ENCODE data around the gene GRM2. TPM values are rescaled to one million over a fixed set of nuclear protein-coding genes. Genes with fewer than 3 reads are reported as not detected.

Gene GRM2
- total RNA-seq, 1 experiment from 2014 or later: 0.07 TPM

GRCh38 chr3:51703761-51704510 lies 2.9 kb upstream of the GRM2 start:
- no peak overlapping the region for H3K4me2 ChIP-seq (ENCODE audit: low read length)
- TF ChIP-seq CTCF (conservative IDR thresholded peaks at IDR 0.05; ENCODE audit: low read depth, low read length): no peak
- TF ChIP-seq EZH2 (IDR thresholded peaks at IDR 0.05; ENCODE audit: low read length, unreplicated experiment): no peak
- TF ChIP-seq EZH2phosphoT487 (IDR thresholded peaks at IDR 0.05; ENCODE audit: borderline replicate concordance, low read length): no peak
- no peak overlapping the region for H2AFZ ChIP-seq (ENCODE audit: low read length)
- no peaks in the 10 kb centered on the region for H3K4me1 ChIP-seq (ENCODE audit: insufficient read depth, low read length)
- ATAC-seq (no peak), DNase-seq (no peak)
- no peaks in the 10 kb centered on the region for H3K9me2 ChIP-seq (replicated peaks; ENCODE audit: low read length)
- no peak overlapping the region for H3K27ac ChIP-seq (ENCODE audit: low read length)
- H3K9me3 ChIP-seq (ENCODE audit: low read length): no peaks in the 10 kb centered on the region
- no peak overlapping the region for H3K4me3 ChIP-seq (ENCODE audit: low read length)
- no peaks in the 10 kb centered on the region for H3F3A ChIP-seq (ENCODE audit: low read length, unreplicated experiment)
- no peak overlapping the region for H3K9ac ChIP-seq (ENCODE audit: low read length)
- CTCF ChIA-PET: no interaction called here
- BruUV-seq (replicated peaks): no TSS peak
- H4K20me1 ChIP-seq (ENCODE audit: low read length): no peaks in the 10 kb centered on the region
- POLR2A ChIA-PET (ENCODE audit: unreplicated experiment): no interaction called here
- intact Hi-C loops (cut with micrococcal nuclease): no loop called here
- H3K79me2 ChIP-seq (ENCODE audit: low read length): no peaks in the 10 kb centered on the region
- no peaks in the 10 kb centered on the region for H3K27me3 ChIP-seq (ENCODE audit: low read length)
- H3K36me3 ChIP-seq (ENCODE audit: low read depth, low read length): no peaks in the 10 kb centered on the region

GRCh38 chr3:51704511-51704950 lies 2.3 kb upstream of the GRM2 start:
- H3K9me2 ChIP-seq (replicated peaks; ENCODE audit: low read length): no peaks in the 10 kb centered on the region
- ATAC-seq (no peak), DNase-seq (no peak)
- intact Hi-C loops (cut with micrococcal nuclease): no loop called here
- no peak overlapping the region for H2AFZ ChIP-seq (ENCODE audit: low read length)
- ChIA-PET POLR2A (ENCODE audit: unreplicated experiment) (no interaction called here), CTCF (no interaction called here)
- no peaks in the 10 kb centered on the region for H3K27me3 ChIP-seq (ENCODE audit: low read length)
- TF ChIP-seq EZH2phosphoT487 (IDR thresholded peaks at IDR 0.05; ENCODE audit: borderline replicate concordance, low read length) (no peak), EZH2 (IDR thresholded peaks at IDR 0.05; ENCODE audit: low read length, unreplicated experiment) (no peak), CTCF (conservative IDR thresholded peaks at IDR 0.05; ENCODE audit: low read depth, low read length) (no peak)
- no peaks in the 10 kb centered on the region for H3K4me1 ChIP-seq (ENCODE audit: insufficient read depth, low read length)
- no peaks in the 10 kb centered on the region for H3K79me2 ChIP-seq (ENCODE audit: low read length)
- H3F3A ChIP-seq (ENCODE audit: low read length, unreplicated experiment): no peaks in the 10 kb centered on the region
- H4K20me1 ChIP-seq (ENCODE audit: low read length): no peaks in the 10 kb centered on the region
- no peaks in the 10 kb centered on the region for H3K36me3 ChIP-seq (ENCODE audit: low read depth, low read length)
- no peak overlapping the region for H3K4me3 ChIP-seq (ENCODE audit: low read length)
- no peak overlapping the region for H3K4me2 ChIP-seq (ENCODE audit: low read length)
- BruUV-seq (replicated peaks): no TSS peak
- no peak overlapping the region for H3K27ac ChIP-seq (ENCODE audit: low read length)
- no peaks in the 10 kb centered on the region for H3K9me3 ChIP-seq (ENCODE audit: low read length)
- H3K9ac ChIP-seq (ENCODE audit: low read length): no peak overlapping the region

- BruUV-seq (replicated peaks): no TSS peak
- DNase-seq: no peak
These were observed 1.4 kb upstream of the GRM2 start for GRCh38 chr3:51705276-51706020.

More at GRCh38 chr3:51705276-51706020, 1.4 kb upstream of the GRM2 start:
- intact Hi-C loops (cut with micrococcal nuclease): no loop called here
- Histone ChIP-seq H3K9me2 (replicated peaks; ENCODE audit: low read length) (no peaks in the 10 kb centered on the region), H4K20me1 (ENCODE audit: low read length) (no peaks in the 10 kb centered on the region), H3K9me3 (ENCODE audit: low read length) (no peaks in the 10 kb centered on the region), H3K4me2 (ENCODE audit: low read length) (no peak overlapping the region), H3K9ac (ENCODE audit: low read length) (no peak overlapping the region), H3K4me1 (ENCODE audit: insufficient read depth, low read length) (no peaks in the 10 kb centered on the region), H3K36me3 (ENCODE audit: low read depth, low read length) (no peaks in the 10 kb centered on the region), H3F3A (ENCODE audit: low read length, unreplicated experiment) (no peaks in the 10 kb centered on the region), H2AFZ (ENCODE audit: low read length) (no peak overlapping the region), H3K27me3 (ENCODE audit: low read length) (no peaks in the 10 kb centered on the region), H3K27ac (ENCODE audit: low read length) (no peak overlapping the region), H3K4me3 (ENCODE audit: low read length) (no peak overlapping the region), H3K79me2 (ENCODE audit: low read length) (no peaks in the 10 kb centered on the region)
- ChIA-PET CTCF (no interaction called here), POLR2A (ENCODE audit: unreplicated experiment) (no interaction called here)
- TF ChIP-seq EZH2 (IDR thresholded peaks at IDR 0.05; ENCODE audit: low read length, unreplicated experiment): no peak
- no peak for TF ChIP-seq CTCF (conservative IDR thresholded peaks at IDR 0.05; ENCODE audit: low read depth, low read length)
- TF ChIP-seq EZH2phosphoT487 (IDR thresholded peaks at IDR 0.05; ENCODE audit: borderline replicate concordance, low read length): no peak
- no peak for ATAC-seq

All from PC-3 (cell line).